SK-N-SH (cell line): ENCODE results near the gene TGFBRAP1.

ENCODE experiments used
- EZH2phosphoT487 ChIP-seq: fragments of 200-600 bp; sonication (generic); IDR thresholded peaks from 2 replicates; pipeline ENCODE4 v1.6.1; 2017; ENCODE audit warnings: low read depth, mixed run types, mild to moderate bottlenecking, antibody characterized with exemption, moderate library complexity, borderline replicate concordance
- FOXM1 ChIP-seq: IDR thresholded peaks from 2 replicates; pipeline ENCODE4 v1.4.0; 2012; ENCODE audit warnings: low read depth, mild to moderate bottlenecking
- GABPA ChIP-seq: IDR thresholded peaks from 2 replicates; pipeline ENCODE4 v1.4.0; 2012; ENCODE audit warnings: low read depth, mild to moderate bottlenecking
- NRF1 ChIP-seq: IDR thresholded peaks from 2 replicates; pipeline ENCODE4 v1.6.1; 2012; ENCODE audit warnings: low read depth, mild to moderate bottlenecking, low read length
- POLR2AphosphoS5 ChIP-seq: IDR thresholded peaks from 2 replicates; pipeline ENCODE4 v1.6.1; 2012; ENCODE audit warnings: low read depth, low read length
- TCF12 ChIP-seq: IDR thresholded peaks from 2 replicates; pipeline ENCODE4 v1.4.0; 2012
- TEAD4 ChIP-seq: IDR thresholded peaks from 2 replicates; pipeline ENCODE4 v1.4.0; 2012; ENCODE audit warnings: mild to moderate bottlenecking, borderline replicate concordance; ENCODE audit not compliant: insufficient read depth
- YY1 ChIP-seq: IDR thresholded peaks from 2 replicates; pipeline ENCODE4 v1.4.0; 2012; ENCODE audit warnings: low read depth, mild to moderate bottlenecking
- TF ChIP-seq, protein P1 (sequence below): IDR thresholded peaks from 2 replicates; pipeline ENCODE4 v1.4.0; 2012; ENCODE audit warnings: low read depth
- TF ChIP-seq, protein P2 (sequence below): fragments of 200-600 bp; sonication (generic); IDR thresholded peaks from 2 replicates; pipeline ENCODE4 v1.6.1; 2017; ENCODE audit warnings: antibody characterized with exemption, mild to moderate bottlenecking, moderate library complexity

DNA sequence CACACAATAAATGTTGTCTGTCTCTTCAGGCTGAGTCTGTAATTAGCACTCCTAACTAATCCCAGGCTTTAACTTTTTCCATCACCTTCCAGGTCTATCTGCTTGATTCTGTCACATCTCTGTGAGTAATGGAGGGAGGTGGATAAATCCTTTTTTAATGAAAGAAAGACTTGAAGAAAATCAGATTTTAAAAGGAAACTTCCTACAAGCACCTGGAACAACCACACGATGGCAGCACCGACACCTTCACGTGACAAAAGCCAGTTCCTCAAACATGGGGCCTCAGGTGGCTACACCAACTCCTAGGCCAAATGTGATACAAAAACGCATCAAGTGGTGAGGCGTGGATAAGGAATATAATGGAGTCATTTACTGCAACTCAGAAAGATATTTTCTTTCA, 41.8 kb downstream of the TGFBRAP1 start:
- TF ChIP-seq TEAD4: no peak
- TF ChIP-seq TCF12: no peak
- TF ChIP-seq NRF1: no peak
- no peak for TF ChIP-seq EZH2phosphoT487
- TF ChIP-seq POLR2AphosphoS5: no peak
- no peak for TF ChIP-seq YY1
- TF ChIP-seq, protein P1, sequence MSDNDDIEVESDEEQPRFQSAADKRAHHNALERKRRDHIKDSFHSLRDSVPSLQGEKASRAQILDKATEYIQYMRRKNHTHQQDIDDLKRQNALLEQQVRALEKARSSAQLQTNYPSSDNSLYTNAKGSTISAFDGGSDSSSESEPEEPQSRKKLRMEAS: no peak
- no peak for TF ChIP-seq GABPA
- TF ChIP-seq, protein P2, sequence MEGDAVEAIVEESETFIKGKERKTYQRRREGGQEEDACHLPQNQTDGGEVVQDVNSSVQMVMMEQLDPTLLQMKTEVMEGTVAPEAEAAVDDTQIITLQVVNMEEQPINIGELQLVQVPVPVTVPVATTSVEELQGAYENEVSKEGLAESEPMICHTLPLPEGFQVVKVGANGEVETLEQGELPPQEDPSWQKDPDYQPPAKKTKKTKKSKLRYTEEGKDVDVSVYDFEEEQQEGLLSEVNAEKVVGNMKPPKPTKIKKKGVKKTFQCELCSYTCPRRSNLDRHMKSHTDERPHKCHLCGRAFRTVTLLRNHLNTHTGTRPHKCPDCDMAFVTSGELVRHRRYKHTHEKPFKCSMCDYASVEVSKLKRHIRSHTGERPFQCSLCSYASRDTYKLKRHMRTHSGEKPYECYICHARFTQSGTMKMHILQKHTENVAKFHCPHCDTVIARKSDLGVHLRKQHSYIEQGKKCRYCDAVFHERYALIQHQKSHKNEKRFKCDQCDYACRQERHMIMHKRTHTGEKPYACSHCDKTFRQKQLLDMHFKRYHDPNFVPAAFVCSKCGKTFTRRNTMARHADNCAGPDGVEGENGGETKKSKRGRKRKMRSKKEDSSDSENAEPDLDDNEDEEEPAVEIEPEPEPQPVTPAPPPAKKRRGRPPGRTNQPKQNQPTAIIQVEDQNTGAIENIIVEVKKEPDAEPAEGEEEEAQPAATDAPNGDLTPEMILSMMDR: peak; percentile 60
- no peak for TF ChIP-seq FOXM1
